K562 (cell line): ENCODE data around the gene B4GALNT2. TPM values are rescaled to one million over a fixed set of nuclear protein-coding genes. Genes with fewer than 3 reads are reported as not detected.

Experiments
- ATAC-seq: fragments of 200-7000 bp; cut with Tn5 transposase; 3 replicates; pipeline ENCODE4 v1.9.1; 2020; ENCODE audit warnings: moderate library complexity
- BruUV-seq: library from RNA; stranded (reverse); fragments of 400-500 nt; replicated peaks from 2 replicates; lab custom pipeline; 2021; lab: Mats Ljungman, UMichigan
- CTCF ChIA-PET: fragments of 300-600 bp; formaldehyde crosslinking; extraction: SDS; loops from one replicate; lab custom pipeline; 2021; ENCODE audit warnings: low intra/inter-chr PET ratio; lab: Yijun Ruan, JAX
- POLR2A ChIA-PET: fragments of 300-600, 350-650 bp; sonication (Branson Sonifier 250); formaldehyde crosslinking; extraction: SDS; loops from one replicate; lab custom pipeline; 2021; ENCODE audit warnings: antibody characterized with exemption, inconsistent platforms; lab: Yijun Ruan, JAX
- DNase-seq, 4 experiments: peaks; one replicate each; pipeline versions ENCODE4 v3.0.0 to v3.0.0-alpha.2; 2011 to 2018; ENCODE audit warnings: low spot score in 3 of 4, mixed read lengths in 3 of 4; ENCODE audit errors: extremely low read depth in 1 of 4
- FAIRE-seq: peaks from 2 replicates; lab custom pipeline; 2011; peaks lifted over from hg19 to GRCh38; lab: Jason Lieb, UNC
- H2AFZ ChIP-seq: 2 replicates; pipeline ENCODE4 v1.6.0; 2011; ENCODE audit warnings: low read depth, low read length, control low read depth, inconsistent platforms
- H3K27ac ChIP-seq: fragments of 200-600 bp; 3 replicates; pipeline ENCODE4 v1.8.0; 2011; ENCODE audit warnings: low read depth, mild to moderate bottlenecking, control low read depth, inconsistent platforms, low read length, moderate library complexity, mixed read lengths; ENCODE audit errors: extremely low read depth
- H3K27me3 ChIP-seq, 2 experiments: fragments of 300-600 bp in 1 of 2; 2 replicates in 1 of 2; 3 replicates in 1 of 2; pipeline versions ENCODE4 v1.6.0 to v1.8.0; 2011; ENCODE audit warnings: inconsistent platforms in 2 of 2, low read length in 2 of 2, mild to moderate bottlenecking in 1 of 2, mixed read lengths in 1 of 2, moderate library complexity in 1 of 2; ENCODE audit not compliant: control insufficient read depth in 2 of 2, insufficient read depth in 2 of 2
- H3K36me3 ChIP-seq: fragments of 300-600 bp; 3 replicates; pipeline ENCODE4 v1.8.0; 2011; ENCODE audit warnings: mild to moderate bottlenecking, low read length, inconsistent platforms; ENCODE audit not compliant: control insufficient read depth, insufficient read depth
- H3K4me1 ChIP-seq, 2 experiments: fragments of 200-600 bp in 1 of 2; replicated peaks in 1 of 2; 2 replicates in 1 of 2; 3 replicates in 1 of 2; pipeline versions ENCODE4 v1.5.1 to v1.8.0; 2011; ENCODE audit warnings: inconsistent platforms in 2 of 2, low read length in 2 of 2, mild to moderate bottlenecking in 1 of 2, mixed read lengths in 1 of 2, moderate library complexity in 1 of 2; ENCODE audit not compliant: control insufficient read depth in 2 of 2, insufficient read depth in 2 of 2
- H3K4me2 ChIP-seq: 2 replicates; pipeline ENCODE4 v1.6.1; 2011; ENCODE audit warnings: low read length, control low read depth, inconsistent platforms, mixed read lengths; ENCODE audit not compliant: insufficient read depth
- H3K4me3 ChIP-seq: fragments of 200-600 bp; sonication (generic), shearing (Covaris generic); 2 replicates; pipeline ENCODE4 v1.5.1; 2016; ENCODE audit warnings: control low read depth, inconsistent platforms
- H3K79me2 ChIP-seq: fragments of 200-600 bp; 3 replicates; pipeline ENCODE4 v1.8.0; 2011; ENCODE audit warnings: low read length, inconsistent platforms; ENCODE audit not compliant: control insufficient read depth, insufficient read depth
- H3K9ac ChIP-seq, 2 experiments: 2 replicates each; pipeline versions ENCODE4 v1.6.0 to v1.6.1; 2011; ENCODE audit warnings: low read depth in 2 of 2, low read length in 2 of 2, control low read depth in 1 of 2, inconsistent platforms in 1 of 2, mild to moderate bottlenecking in 1 of 2, mixed read lengths in 1 of 2; ENCODE audit not compliant: insufficient read depth in 1 of 2
- H3K9me1 ChIP-seq: one replicate; pipeline ENCODE4 v1.6.0; 2011; ENCODE audit warnings: inconsistent platforms, mild to moderate bottlenecking, low read length, moderate library complexity; ENCODE audit not compliant: control insufficient read depth, insufficient read depth
- H3K9me3 ChIP-seq: replicated peaks from 2 replicates; pipeline ENCODE4 v1.5.1; 2011; ENCODE audit warnings: low read depth, low read length, inconsistent platforms; ENCODE audit not compliant: control insufficient read depth, insufficient read depth
- H4K20me1 ChIP-seq: replicated peaks from 2 replicates; pipeline ENCODE4 v1.6.1; 2011; ENCODE audit warnings: low read length, inconsistent platforms, mixed read lengths; ENCODE audit not compliant: control insufficient read depth, insufficient read depth
- ARID4B ChIP-seq: sonication (generic); formaldehyde crosslinking; IDR thresholded peaks from 2 replicates; pipeline ENCODE4 v1.8.0; 2022; ENCODE audit warnings: mild to moderate bottlenecking, missing genetic modification reagents
- FOXA3 ChIP-seq, 2 experiments: fragments of 450-650 bp in 1 of 2; sonication (generic) in 1 of 2; formaldehyde crosslinking; IDR thresholded peaks in 1 of 2; conservative IDR thresholded peaks in 1 of 2; 2 replicates each; pipeline versions ENCODE4 v1.4.0 to v1.8.0; 2020 to 2022; ENCODE audit warnings: mild to moderate bottlenecking in 2 of 2, missing genetic modification reagents in 1 of 2
- FOXP4 ChIP-seq: sonication (generic); formaldehyde crosslinking; IDR thresholded peaks from 2 replicates; pipeline ENCODE4 v1.8.0; 2022; ENCODE audit warnings: mild to moderate bottlenecking, missing genetic modification reagents, borderline replicate concordance
- MEF2D ChIP-seq: conservative IDR thresholded peaks from 2 replicates; pipeline ENCODE4 v1.6.1; 2016; ENCODE audit warnings: low read depth, missing genetic modification characterization, missing compliant biosample characterization
- SRSF7 ChIP-seq: fragments of 200-400 bp; formaldehyde crosslinking; optimal IDR thresholded peaks from 2 replicates; pipeline ENCODE3; 2017; ENCODE audit warnings: mild to moderate bottlenecking, low read depth, low read length
- TCFL5 ChIP-seq: fragments of 250-450 bp; sonication (Bioruptor Pico); conservative IDR thresholded peaks from 2 replicates; pipeline ENCODE4 v1.6.1; 2021; ENCODE audit warnings: mild to moderate bottlenecking, moderate library complexity, matching md5 sums
- ZNF431 ChIP-seq: sonication (generic); formaldehyde crosslinking; IDR thresholded peaks from 2 replicates; pipeline ENCODE4 v1.8.0; 2022; ENCODE audit warnings: mild to moderate bottlenecking, missing genetic modification reagents
- WGBS: fragments of 100-300 bp; shearing (Covaris generic); methylation state at CpG from one replicate; pipeline ENCODE4 v1.1.6; 2016; ENCODE audit warnings: low coverage, mixed read lengths; ENCODE audit not compliant: insufficient coverage; ENCODE audit errors: missing lambda C conversion rate; 5-methylcytosine and 5-hydroxymethylcytosine counted together
- in situ Hi-C: fragments of 300-500 bp; cut with MboI; formaldehyde crosslinking; loops from 4 replicates; pipeline ENCODE4 v1.15.0; 2018; ENCODE audit warnings: inconsistent platforms, mixed read lengths
- intact Hi-C: fragments of 100-400 bp; cut with micrococcal nuclease; formaldehyde crosslinking; loops from 2 replicates; pipeline ENCODE4 v1.14.2; 2022
- polyA plus RNA-seq, 8 experiments: library from polyadenylated mRNA; depleted of rRNA in 4 of 8; stranded (reverse) in 5 of 8; unstranded in 3 of 8; fragments of >200 nt; fragmentation: Nextera tagmentation in 2 of 8; fragmentation: Illumina TruSeq in 1 of 8; extraction: Ambion mirVana in 2 of 8; extraction: Trizol in 1 of 8; gene quantifications; 2 replicates each; pipeline versions ENCODE4 v1.2.1 to v1.2.3, GENCODE V29; 2011 to 2014; ENCODE audit warnings: inconsistent platforms in 1 of 8, missing spikeins in 1 of 8
- total RNA-seq, 7 experiments: library from RNA; depleted of rRNA in 6 of 7; stranded (reverse); fragments of >200 nt in 6 of 7; fragmentation: Illumina TruSeq in 2 of 7; extraction: Trizol in 2 of 7; gene quantifications; 2 replicates each; pipeline versions ENCODE4 v1.2.1 to v1.2.3, GENCODE V29; 2011 to 2021; ENCODE audit warnings: low replicate concordance in 1 of 7

The B4GALNT2 gene
- total and polyA plus RNA-seq, 9 of the 15 experiments (the other 6 are each of a cell fraction or from before 2014, with no cell fraction given): not detected

- FAIRE-seq: no peak
- in situ Hi-C loops: no loop called here
- H3K9me3 ChIP-seq: no peaks in the 10 kb centered on the region; the same call in 1 of the 2 replicates
- no TSS peak for BruUV-seq
- WGBS: 15% methylated on average over 10 of the region's 10 CpGs
- TF ChIP-seq ARID4B (no peak), FOXA3 (CRISPR knock-in tag; conservative IDR thresholded peaks at IDR 0.05 in 1 of 2, IDR thresholded peaks at IDR 0.05 in 1 of 2) (no peak), MEF2D (no peak), TCFL5 (CRISPR knock-in tag) (no peak), SRSF7 (no peak), FOXP4 (CRISPR knock-in tag) (no peak), ZNF431 (peak; percentile 65; the same call in 1 of the 2 replicates)
- TF ChIP-seq, all 486 proteins: peak for 1
- Histone ChIP-seq H3K4me2 (no peak overlapping the region), H4K20me1 (no peaks in the 10 kb centered on the region), H3K9me1 (no peaks in the 10 kb centered on the region), H3K27me3 (peaks cover 10 to 23% of the 10 kb centered on the region in 2 experiments; a peak in 4 of 5 replicates), H3K36me3 (no peaks in the 10 kb centered on the region), H3K27ac (no peak overlapping the region), H3K4me1 (no peaks in the 10 kb centered on the region), H3K4me3 (no peak overlapping the region), H2AFZ (no peak overlapping the region), H3K79me2 (no peaks in the 10 kb centered on the region), H3K9ac (no peak overlapping the region)
- ChIA-PET CTCF (no interaction called here), POLR2A (interaction anchor here (0.7 kb wide), 1 partner anchor 270 kb away, joined by 3 read pairs; no protein-coding TSS in a partner anchor)
- no peak for DNase-seq
- no peak for ATAC-seq
- intact Hi-C loops: no loop called here
Measured at GRCh38 chr17:49090878-49091594, 41.5 kb upstream of the B4GALNT2 start.
